Keratinocyte (primary cell): ENCODE results near the gene GNAT3. TPM values are rescaled to one million over a fixed set of nuclear protein-coding genes. Genes with fewer than 3 reads are reported as not detected.

Source experiments
- DNase-seq: peaks from one replicate; pipeline ENCODE4 v3.0.0-alpha.2; 2011; ENCODE audit warnings: low read depth, missing footprints, low spot score
- FAIRE-seq: peaks from 2 replicates; lab custom pipeline; 2011; peaks lifted over from hg19 to GRCh38; lab: Jason Lieb, UNC
- H2AFZ ChIP-seq: 2 replicates; pipeline ENCODE4 v1.6.0; 2012; ENCODE audit warnings: low read length, control low read depth, inconsistent platforms; ENCODE audit not compliant: control insufficient read depth
- H3K27ac ChIP-seq: 2 replicates; pipeline ENCODE4 v1.5.1; 2011; ENCODE audit warnings: low read length; ENCODE audit not compliant: control insufficient read depth, insufficient read depth
- H3K27me3 ChIP-seq: 3 replicates; pipeline ENCODE4 v1.6.0; 2011; ENCODE audit warnings: low read length; ENCODE audit not compliant: control insufficient read depth, insufficient read depth; ENCODE audit errors: extremely low read depth
- H3K36me3 ChIP-seq, 2 experiments: 2 replicates in 1 of 2; 3 replicates in 1 of 2; pipeline ENCODE4 v1.5.1; 2011; ENCODE audit warnings: low read length in 2 of 2, mild to moderate bottlenecking in 1 of 2; ENCODE audit not compliant: control insufficient read depth in 2 of 2, insufficient read depth in 2 of 2; ENCODE audit errors: extremely low read depth in 1 of 2
- H3K4me1 ChIP-seq: 3 replicates; pipeline ENCODE4 v1.5.1; 2011; ENCODE audit warnings: low read length; ENCODE audit not compliant: control insufficient read depth, insufficient read depth; ENCODE audit errors: extremely low read depth
- H3K4me2 ChIP-seq: 3 replicates; pipeline ENCODE4 v1.6.0; 2011; ENCODE audit warnings: low read depth, low read length; ENCODE audit not compliant: control insufficient read depth, insufficient read depth; ENCODE audit errors: extremely low read depth
- H3K4me3 ChIP-seq, 3 experiments: fragments of 200-600 bp in 1 of 3; sonication (generic) in 1 of 3; 2 replicates in 2 of 3; 3 replicates in 1 of 3; pipeline ENCODE4 v1.5.1; 2011 to 2016; ENCODE audit warnings: low read length in 3 of 3, mild to moderate bottlenecking in 3 of 3, control low read depth in 2 of 3, inconsistent platforms in 1 of 3, low read depth in 1 of 3, mixed read lengths in 1 of 3, mixed run types in 1 of 3, moderate library complexity in 1 of 3; ENCODE audit not compliant: control insufficient read depth in 2 of 3, insufficient read depth in 2 of 3; ENCODE audit errors: extremely low read depth in 1 of 3
- H3K79me2 ChIP-seq: 2 replicates; pipeline ENCODE4 v1.6.0; 2012; ENCODE audit warnings: low read length; ENCODE audit not compliant: control insufficient read depth, insufficient read depth
- H3K9ac ChIP-seq: 3 replicates; pipeline ENCODE4 v1.6.0; 2011; ENCODE audit warnings: low read length; ENCODE audit not compliant: control insufficient read depth, insufficient read depth; ENCODE audit errors: extremely low read depth
- H3K9me1 ChIP-seq: 3 replicates; pipeline ENCODE4 v1.6.0; 2011; ENCODE audit warnings: low read length; ENCODE audit not compliant: control insufficient read depth, insufficient read depth; ENCODE audit errors: extremely low read depth
- H3K9me3 ChIP-seq: 2 replicates; pipeline ENCODE4 v1.5.1; 2012; ENCODE audit warnings: low read depth, low read length; ENCODE audit not compliant: control insufficient read depth
- H4K20me1 ChIP-seq: 3 replicates; pipeline ENCODE4 v1.6.0; 2011; ENCODE audit warnings: low read length; ENCODE audit not compliant: control insufficient read depth, insufficient read depth; ENCODE audit errors: extremely low read depth
- CTCF ChIP-seq, 3 experiments: IDR thresholded peaks in 1 of 3; conservative IDR thresholded peaks in 1 of 3; optimal IDR thresholded peaks in 1 of 3; 2 replicates in 2 of 3; 3 replicates in 1 of 3; pipeline versions ENCODE3 to v1.5.1; 2011; ENCODE audit warnings: low read length in 3 of 3, mild to moderate bottlenecking in 3 of 3, moderate library complexity in 2 of 3, control low read depth in 1 of 3, inconsistent platforms in 1 of 3; ENCODE audit not compliant: insufficient read depth in 2 of 3; ENCODE audit errors: extremely low read depth in 1 of 3
- EZH2 ChIP-seq: IDR thresholded peaks from one replicate; pipeline ENCODE4 v1.6.1; 2012; ENCODE audit warnings: inconsistent platforms, mild to moderate bottlenecking, low read length, moderate library complexity
- dilution Hi-C: fragments of 300-500 bp; cut with MboI; formaldehyde crosslinking; loops from one replicate; pipeline ENCODE4 v1.7.0; 2020; ENCODE audit warnings: low sequenced_read_pairs; ENCODE audit not compliant: extremely low pct_ligation_motif_present
- polyA plus RNA-seq, 5 experiments: library from polyadenylated mRNA; depleted of rRNA in 3 of 5; stranded (reverse) in 3 of 5; stranded (forward) in 1 of 5; unstranded in 1 of 5; fragments of >200 nt; gene quantifications; 1 replicate in 1 of 5; 2 replicates in 3 of 5; 3 replicates in 1 of 5; pipeline versions ENCODE4 v1.2.1 to v1.2.3, GENCODE V29; 2011 to 2012; ENCODE audit warnings: missing spikeins in 2 of 5, low read depth in 1 of 5, low replicate concordance in 1 of 5

GNAT3 gene
- polyA plus RNA-seq, 1 donor (not counting 4 experiments of a cell fraction or from before 2014, with no cell fraction given), result not detected

GRCh38 chr7:80532153-80532552, 20.3 kb upstream of the GNAT3 start:
- no peak overlapping the region for H3K4me3 ChIP-seq
- H2AFZ ChIP-seq, result no peak overlapping the region
- no peaks in the 10 kb centered on the region for H4K20me1 ChIP-seq
- no peak overlapping the region for H3K27ac ChIP-seq
- dilution Hi-C loops, result no loop called here
- no peak for DNase-seq
- no peak overlapping the region for H3K4me2 ChIP-seq
- no peaks in the 10 kb centered on the region for H3K79me2 ChIP-seq
- H3K9me1 ChIP-seq, result no peaks in the 10 kb centered on the region
- H3K27me3 ChIP-seq, result no peaks in the 10 kb centered on the region
- no peaks in the 10 kb centered on the region for H3K36me3 ChIP-seq
- no peak overlapping the region for H3K9ac ChIP-seq
- TF ChIP-seq EZH2 (no peak), CTCF (optimal IDR thresholded peaks at IDR 0.05 in 1 of 3, IDR thresholded peaks at IDR 0.05 in 1 of 3, conservative IDR thresholded peaks at IDR 0.05 in 1 of 3; ENCODE audit: extremely low read depth in 1 of 3, insufficient read depth in 2 of 3, low read length in 3 of 3) (no peak)
- no peaks in the 10 kb centered on the region for H3K9me3 ChIP-seq
- no peak for FAIRE-seq
- peaks cover 3% of the 10 kb centered on the region for H3K4me1 ChIP-seq

- H3K27me3 ChIP-seq, result no peaks in the 10 kb centered on the region
- dilution Hi-C loops, result no loop called here
These were observed 18.3 kb upstream of the GNAT3 start for GRCh38 chr7:80530136-80530535.

More at GRCh38 chr7:80530136-80530535, 18.3 kb upstream of the GNAT3 start:
- H3K9me1 ChIP-seq, result no peaks in the 10 kb centered on the region
- peaks cover 3% of the 10 kb centered on the region for H3K4me1 ChIP-seq
- H4K20me1 ChIP-seq, result no peaks in the 10 kb centered on the region
- H2AFZ ChIP-seq, result no peak overlapping the region
- H3K4me2 ChIP-seq, result no peak overlapping the region
- H3K4me3 ChIP-seq, result no peak overlapping the region
- H3K9ac ChIP-seq, result no peak overlapping the region
- no peak overlapping the region for H3K27ac ChIP-seq
- no peaks in the 10 kb centered on the region for H3K9me3 ChIP-seq
- FAIRE-seq, result no peak
- H3K79me2 ChIP-seq, result no peaks in the 10 kb centered on the region
- TF ChIP-seq EZH2 (no peak), CTCF (optimal IDR thresholded peaks at IDR 0.05 in 1 of 3, IDR thresholded peaks at IDR 0.05 in 1 of 3, conservative IDR thresholded peaks at IDR 0.05 in 1 of 3; ENCODE audit: extremely low read depth in 1 of 3, insufficient read depth in 2 of 3, low read length in 3 of 3) (no peak)
- no peak for DNase-seq
- H3K36me3 ChIP-seq, result no peaks in the 10 kb centered on the region
